NCI-H1105 (cell line): ENCODE data around the gene CAPN8.

Experiments used
- DNase-seq: peaks from one replicate; lab custom pipeline; 2025; lab: John Stamatoyannopoulos, UW

CAPN8 gene

GRCh38 chr1:223665592-223666312 lies at the start of gene CAPN8:
TSS of gene CAPN8 (minus strand) at chr1:223665701. CDS start at chr1:223665646, 55 bp downstream.
- DNase-seq, result no peak

- DNase-seq, result no peak
Observed at GRCh38 chr1:223714849-223715603, 49.5 kb upstream of the CAPN8 start.

GRCh38 chr1:223714421-223714724 lies 48.9 kb upstream of the CAPN8 start:
- DNase-seq, result no peak

GRCh38 chr1:223713546-223714420 lies 48.3 kb upstream of the CAPN8 start:
- no peak for DNase-seq

GRCh38 chr1:223712850-223713474 lies 47.5 kb upstream of the CAPN8 start:
- DNase-seq, result no peak

GRCh38 chr1:223712194-223712849 lies 46.8 kb upstream of the CAPN8 start, which contains the start of gene CAPN2:
TSS of gene CAPN2 (plus strand) at chr1:223712539. CDS start at chr1:223712641, 102 bp downstream.
- no peak for DNase-seq

- DNase-seq, result no peak
Observed at GRCh38 chr1:223711747-223712193, 46.3 kb upstream of the CAPN8 start.

- no peak for DNase-seq
Observed at GRCh38 chr1:223711173-223711572, 45.7 kb upstream of the CAPN8 start.

- DNase-seq, result no peak
Observed at GRCh38 chr1:223710179-223711133, 45.0 kb upstream of the CAPN8 start.

GRCh38 chr1:223709598-223709997 lies 44.1 kb upstream of the CAPN8 start:
- no peak for DNase-seq

- no peak for DNase-seq
Observed at GRCh38 chr1:223708651-223709268, 43.3 kb upstream of the CAPN8 start.

GRCh38 chr1:223708001-223708359 lies 42.5 kb upstream of the CAPN8 start:
- DNase-seq, result no peak

- no peak for DNase-seq
Observed at GRCh38 chr1:223707256-223708000, 41.9 kb upstream of the CAPN8 start.

GRCh38 chr1:223706077-223706973 lies 40.8 kb upstream of the CAPN8 start:
- peak; percentile 51 for DNase-seq

GRCh38 chr1:223704921-223705878 lies 39.7 kb upstream of the CAPN8 start:
- no peak for DNase-seq

GRCh38 chr1:223703668-223704013 lies 38.1 kb upstream of the CAPN8 start:
- DNase-seq, result no peak
